K562 (cell line): ENCODE data around the gene RPP14. TPM values are rescaled to one million over a fixed set of nuclear protein-coding genes. Genes with fewer than 3 reads are reported as not detected.

Experiments
- ATAC-seq: fragments of 200-7000 bp; cut with Tn5 transposase; 3 replicates; pipeline ENCODE4 v1.9.1; 2020; ENCODE audit warnings: moderate library complexity
- BruUV-seq: library from RNA; stranded (reverse); fragments of 400-500 nt; replicated peaks from 2 replicates; lab custom pipeline; 2021; lab: Mats Ljungman, UMichigan
- CTCF ChIA-PET: fragments of 300-600 bp; formaldehyde crosslinking; extraction: SDS; loops from one replicate; lab custom pipeline; 2021; ENCODE audit warnings: low intra/inter-chr PET ratio; lab: Yijun Ruan, JAX
- POLR2A ChIA-PET: fragments of 300-600, 350-650 bp; sonication (Branson Sonifier 250); formaldehyde crosslinking; extraction: SDS; loops from one replicate; lab custom pipeline; 2021; ENCODE audit warnings: antibody characterized with exemption, inconsistent platforms; lab: Yijun Ruan, JAX
- DNase-seq, 4 experiments: peaks; one replicate each; pipeline versions ENCODE4 v3.0.0 to v3.0.0-alpha.2; 2011 to 2018; ENCODE audit warnings: low spot score in 3 of 4, mixed read lengths in 3 of 4; ENCODE audit errors: extremely low read depth in 1 of 4
- FAIRE-seq: peaks from 2 replicates; lab custom pipeline; 2011; peaks lifted over from hg19 to GRCh38; lab: Jason Lieb, UNC
- H2AFZ ChIP-seq: 2 replicates; pipeline ENCODE4 v1.6.0; 2011; ENCODE audit warnings: low read depth, low read length, control low read depth, inconsistent platforms
- H3K27ac ChIP-seq: fragments of 200-600 bp; 3 replicates; pipeline ENCODE4 v1.8.0; 2011; ENCODE audit warnings: low read depth, mild to moderate bottlenecking, control low read depth, inconsistent platforms, low read length, moderate library complexity, mixed read lengths; ENCODE audit errors: extremely low read depth
- H3K27me3 ChIP-seq, 2 experiments: fragments of 300-600 bp in 1 of 2; 2 replicates in 1 of 2; 3 replicates in 1 of 2; pipeline versions ENCODE4 v1.6.0 to v1.8.0; 2011; ENCODE audit warnings: inconsistent platforms in 2 of 2, low read length in 2 of 2, mild to moderate bottlenecking in 1 of 2, mixed read lengths in 1 of 2, moderate library complexity in 1 of 2; ENCODE audit not compliant: control insufficient read depth in 2 of 2, insufficient read depth in 2 of 2
- H3K36me3 ChIP-seq: fragments of 300-600 bp; 3 replicates; pipeline ENCODE4 v1.8.0; 2011; ENCODE audit warnings: mild to moderate bottlenecking, low read length, inconsistent platforms; ENCODE audit not compliant: control insufficient read depth, insufficient read depth
- H3K4me1 ChIP-seq, 2 experiments: fragments of 200-600 bp in 1 of 2; replicated peaks in 1 of 2; 2 replicates in 1 of 2; 3 replicates in 1 of 2; pipeline versions ENCODE4 v1.5.1 to v1.8.0; 2011; ENCODE audit warnings: inconsistent platforms in 2 of 2, low read length in 2 of 2, mild to moderate bottlenecking in 1 of 2, mixed read lengths in 1 of 2, moderate library complexity in 1 of 2; ENCODE audit not compliant: control insufficient read depth in 2 of 2, insufficient read depth in 2 of 2
- H3K4me2 ChIP-seq: 2 replicates; pipeline ENCODE4 v1.6.1; 2011; ENCODE audit warnings: low read length, control low read depth, inconsistent platforms, mixed read lengths; ENCODE audit not compliant: insufficient read depth
- H3K4me3 ChIP-seq: fragments of 200-600 bp; sonication (generic), shearing (Covaris generic); 2 replicates; pipeline ENCODE4 v1.5.1; 2016; ENCODE audit warnings: control low read depth, inconsistent platforms
- H3K79me2 ChIP-seq: fragments of 200-600 bp; 3 replicates; pipeline ENCODE4 v1.8.0; 2011; ENCODE audit warnings: low read length, inconsistent platforms; ENCODE audit not compliant: control insufficient read depth, insufficient read depth
- H3K9ac ChIP-seq, 2 experiments: 2 replicates each; pipeline versions ENCODE4 v1.6.0 to v1.6.1; 2011; ENCODE audit warnings: low read depth in 2 of 2, low read length in 2 of 2, control low read depth in 1 of 2, inconsistent platforms in 1 of 2, mild to moderate bottlenecking in 1 of 2, mixed read lengths in 1 of 2; ENCODE audit not compliant: insufficient read depth in 1 of 2
- H3K9me1 ChIP-seq: one replicate; pipeline ENCODE4 v1.6.0; 2011; ENCODE audit warnings: inconsistent platforms, mild to moderate bottlenecking, low read length, moderate library complexity; ENCODE audit not compliant: control insufficient read depth, insufficient read depth
- H3K9me3 ChIP-seq: replicated peaks from 2 replicates; pipeline ENCODE4 v1.5.1; 2011; ENCODE audit warnings: low read depth, low read length, inconsistent platforms; ENCODE audit not compliant: control insufficient read depth, insufficient read depth
- H4K20me1 ChIP-seq: replicated peaks from 2 replicates; pipeline ENCODE4 v1.6.1; 2011; ENCODE audit warnings: low read length, inconsistent platforms, mixed read lengths; ENCODE audit not compliant: control insufficient read depth, insufficient read depth
- C11orf30 ChIP-seq: fragments of 450-650 bp; IDR thresholded peaks from 2 replicates; pipeline ENCODE4 v1.6.1; 2016; ENCODE audit warnings: low read depth, mild to moderate bottlenecking
- CEBPB ChIP-seq: fragments of 450-650 bp; IDR thresholded peaks from 2 replicates; pipeline ENCODE4 v1.6.1; 2016; ENCODE audit warnings: missing genetic modification characterization, missing compliant biosample characterization
- ETV5 ChIP-seq: sonication (generic); formaldehyde crosslinking; IDR thresholded peaks from 2 replicates; pipeline ENCODE4 v1.4.0; 2020; ENCODE audit warnings: low read depth, mild to moderate bottlenecking, missing genetic modification reagents
- IRF2 ChIP-seq: sonication (generic); formaldehyde crosslinking; IDR thresholded peaks from 2 replicates; pipeline ENCODE4 v1.8.1; 2022; ENCODE audit warnings: mild to moderate bottlenecking, missing genetic modification reagents
- LEF1 ChIP-seq: fragments of 450-650 bp; IDR thresholded peaks from 2 replicates; pipeline ENCODE4 v1.6.1; 2016; ENCODE audit warnings: mild to moderate bottlenecking
- NR4A1 ChIP-seq, 2 experiments: fragments of 250-450 bp in 1 of 2; fragments of 450-650 bp in 1 of 2; sonication (Bioruptor Pico) in 1 of 2; IDR thresholded peaks; 2 replicates each; pipeline versions ENCODE4 v1.4.0 to v1.6.1; 2016 to 2020; ENCODE audit warnings: mild to moderate bottlenecking in 2 of 2, missing compliant biosample characterization in 1 of 2, missing genetic modification characterization in 1 of 2, moderate library complexity in 1 of 2
- PHB2 ChIP-seq: fragments of 450-650 bp; IDR thresholded peaks from 2 replicates; pipeline ENCODE4 v1.6.1; 2017; ENCODE audit warnings: low read depth
- PTBP1 ChIP-seq: fragments of 200-400 bp; formaldehyde crosslinking; IDR thresholded peaks from 2 replicates; pipeline ENCODE4 v1.6.1; 2017; ENCODE audit warnings: low read depth, low read length
- SREBF2 ChIP-seq: sonication (generic); formaldehyde crosslinking; IDR thresholded peaks from 2 replicates; pipeline ENCODE4 v1.4.0; 2020; ENCODE audit warnings: mild to moderate bottlenecking, missing genetic modification reagents
- WHSC1 ChIP-seq: IDR thresholded peaks from one replicate; pipeline ENCODE4 v1.6.1; 2012; ENCODE audit warnings: low read length, control low read depth, inconsistent platforms
- ZNF384 ChIP-seq: IDR thresholded peaks from 2 replicates; pipeline ENCODE4 v1.6.1; 2012; ENCODE audit warnings: low read depth, low read length, improper control_type of control experiment
- WGBS: fragments of 100-300 bp; shearing (Covaris generic); methylation state at CpG from one replicate; pipeline ENCODE4 v1.1.6; 2016; ENCODE audit warnings: low coverage, mixed read lengths; ENCODE audit not compliant: insufficient coverage; ENCODE audit errors: missing lambda C conversion rate; 5-methylcytosine and 5-hydroxymethylcytosine counted together
- in situ Hi-C: fragments of 300-500 bp; cut with MboI; formaldehyde crosslinking; loops from 4 replicates; pipeline ENCODE4 v1.15.0; 2018; ENCODE audit warnings: inconsistent platforms, mixed read lengths
- intact Hi-C: fragments of 100-400 bp; cut with micrococcal nuclease; formaldehyde crosslinking; loops from 2 replicates; pipeline ENCODE4 v1.14.2; 2022
- polyA plus RNA-seq, 8 experiments: library from polyadenylated mRNA; depleted of rRNA in 4 of 8; stranded (reverse) in 5 of 8; unstranded in 3 of 8; fragments of >200 nt; fragmentation: Nextera tagmentation in 2 of 8; fragmentation: Illumina TruSeq in 1 of 8; extraction: Ambion mirVana in 2 of 8; extraction: Trizol in 1 of 8; gene quantifications; 2 replicates each; pipeline versions ENCODE4 v1.2.1 to v1.2.3, GENCODE V29; 2011 to 2014; ENCODE audit warnings: inconsistent platforms in 1 of 8, missing spikeins in 1 of 8
- total RNA-seq, 7 experiments: library from RNA; depleted of rRNA in 6 of 7; stranded (reverse); fragments of >200 nt in 6 of 7; fragmentation: Illumina TruSeq in 2 of 7; extraction: Trizol in 2 of 7; gene quantifications; 2 replicates each; pipeline versions ENCODE4 v1.2.1 to v1.2.3, GENCODE V29; 2011 to 2021; ENCODE audit warnings: low replicate concordance in 1 of 7
- TF ChIP-seq, protein P1 (sequence below): fragments of 250-450 bp; sonication (Bioruptor Pico); IDR thresholded peaks from 2 replicates; pipeline ENCODE4 v1.4.0; 2020; ENCODE audit warnings: mild to moderate bottlenecking, moderate library complexity

Gene RPP14
- total and polyA plus RNA-seq, 9 of the 15 experiments (the other 6 are each of a cell fraction or from before 2014, with no cell fraction given), result 13.5 to 20.8 (median 15.4) TPM

- no peak for ATAC-seq
- no peak for DNase-seq
- Histone ChIP-seq H3K9ac (no peak overlapping the region), H3K27me3 (no peaks in the 10 kb centered on the region), H2AFZ (no peak overlapping the region), H3K4me1 (peaks cover 0 to under 1% of the 10 kb centered on the region in 2 experiments; a peak in 2 of 5 replicates), H3K9me1 (no peaks in the 10 kb centered on the region), H3K9me3 (no peaks in the 10 kb centered on the region), H3K4me2 (no peak overlapping the region), H3K79me2 (no peaks in the 10 kb centered on the region), H3K36me3 (peaks cover 62% of the 10 kb centered on the region), H3K27ac (no peak overlapping the region), H4K20me1 (no peaks in the 10 kb centered on the region), H3K4me3 (no peak overlapping the region)
- TSS peak; percentile 31 for BruUV-seq
- in situ Hi-C loops, result loop anchor here (5.0 kb wide), 1 partner anchor 214 kb away; no protein-coding TSS in a partner anchor
- ChIA-PET CTCF (no interaction called here), POLR2A (interaction anchor here (0.8 to 2.2 kb wide), 2 partner anchors 11 to 108 kb away, joined by 4 to 18 read pairs; partner anchors contain the start of genes HTD2 and RPP14)
- FAIRE-seq, result no peak
- 94% methylated on average over 2 of the region's 2 CpGs for WGBS
- TF ChIP-seq, protein P1, sequence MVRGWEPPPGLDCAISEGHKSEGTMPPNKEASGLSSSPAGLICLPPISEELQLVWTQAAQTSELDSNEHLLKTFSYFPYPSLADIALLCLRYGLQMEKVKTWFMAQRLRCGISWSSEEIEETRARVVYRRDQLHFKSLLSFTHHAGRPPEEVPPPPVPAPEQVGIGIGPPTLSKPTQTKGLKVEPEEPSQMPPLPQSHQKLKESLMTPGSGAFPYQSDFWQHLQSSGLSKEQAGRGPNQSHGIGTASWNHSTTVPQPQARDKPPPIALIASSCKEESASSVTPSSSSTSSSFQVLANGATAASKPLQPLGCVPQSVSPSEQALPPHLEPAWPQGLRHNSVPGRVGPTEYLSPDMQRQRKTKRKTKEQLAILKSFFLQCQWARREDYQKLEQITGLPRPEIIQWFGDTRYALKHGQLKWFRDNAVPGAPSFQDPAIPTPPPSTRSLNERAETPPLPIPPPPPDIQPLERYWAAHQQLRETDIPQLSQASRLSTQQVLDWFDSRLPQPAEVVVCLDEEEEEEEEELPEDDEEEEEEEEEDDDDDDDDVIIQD (CRISPR knock-in tag), result no peak
- intact Hi-C loops, result no loop called here
These were observed 11.8 kb downstream of the RPP14 start for GRCh38 chr3:58317811-58318210.

DNA sequence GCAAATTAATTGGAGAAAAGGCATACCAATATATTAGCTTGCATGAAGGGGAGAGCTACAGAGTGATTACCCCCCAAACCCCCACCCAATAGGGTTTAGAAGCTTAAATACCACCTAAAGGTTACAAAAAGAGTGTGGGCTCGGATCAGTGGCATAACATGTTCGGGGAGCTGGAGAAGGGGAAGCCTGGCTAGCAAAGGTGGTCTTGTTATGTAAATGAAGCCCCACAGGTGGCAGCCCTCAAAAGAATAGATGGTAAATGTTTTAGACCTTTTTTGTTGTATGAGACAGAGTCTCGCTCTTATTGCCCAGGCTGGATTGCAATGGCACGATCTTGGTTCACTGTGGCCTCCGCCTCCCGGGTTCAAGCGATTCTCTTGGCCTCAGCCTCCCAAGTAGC is 15.7 kb downstream of the RPP14 start:
- BruUV-seq, result no TSS peak

More for the DNA sequence above, 15.7 kb downstream of the RPP14 start:
- ChIA-PET POLR2A (interaction anchor here (1.7 kb wide), 1 partner anchor 11 kb away, joined by 6 read pairs; the partner anchor contains the start of gene PXK), CTCF (interaction anchor here (2.3 kb wide), 1 partner anchor 93 kb away, joined by 16 read pairs; no protein-coding TSS in a partner anchor)
- H3K4me2 ChIP-seq, result no peak overlapping the region
- H3K36me3 ChIP-seq, result peaks cover 31% of the 10 kb centered on the region
- DNase-seq (no peak), FAIRE-seq (no peak), ATAC-seq (no peak)
- intact Hi-C loops, result loop anchor here (1.0 to 5.0 kb wide), 2 partner anchors 93 to 211 kb away; no protein-coding TSS in a partner anchor
- H2AFZ ChIP-seq, result no peak overlapping the region
- H3K9ac ChIP-seq, result no peak overlapping the region
- no peak overlapping the region for H3K27ac ChIP-seq
- H3K9me1 ChIP-seq, result no peaks in the 10 kb centered on the region
- no peak overlapping the region for H3K4me3 ChIP-seq
- no peaks in the 10 kb centered on the region for H3K79me2 ChIP-seq
- no peaks in the 10 kb centered on the region for H4K20me1 ChIP-seq
- no peak for TF ChIP-seq PTBP1
- TF ChIP-seq ZNF384, result no peak
- no peak for TF ChIP-seq CEBPB (tag)
- no peak for TF ChIP-seq PHB2
- TF ChIP-seq SREBF2 (CRISPR knock-in tag), result no peak
- no peak for TF ChIP-seq IRF2 (CRISPR knock-in tag)
- no peak for TF ChIP-seq LEF1
- no peak for TF ChIP-seq WHSC1
- no peak for TF ChIP-seq NR4A1 (CRISPR knock-in tag; IDR thresholded peaks at IDR 0.05)
- no peak for TF ChIP-seq NR4A1 (tag; IDR thresholded peaks at IDR 0.05)
- no peak for TF ChIP-seq C11orf30
- no peak for TF ChIP-seq ETV5
- H3K27me3 ChIP-seq, result no peaks in the 10 kb centered on the region
- in situ Hi-C loops, result no loop called here
- WGBS, result 95% methylated on average over 7 of the region's 7 CpGs
- H3K9me3 ChIP-seq, result no peaks in the 10 kb centered on the region
- peaks cover 9 to 11% of the 10 kb centered on the region in 2 experiments; a peak in 3 of 5 replicates for H3K4me1 ChIP-seq
